GM21526 (cell line): ENCODE data around the gene ZFPM1.

Experiments
- ATAC-seq: cut with Tn5 transposase; IDR thresholded peaks from one replicate; pipeline ENCODE4 v1.9.1; 2021; ENCODE audit warnings: moderate library complexity; ENCODE audit not compliant: unreplicated experiment, low FRiP score

ZFPM1 gene

DNA sequence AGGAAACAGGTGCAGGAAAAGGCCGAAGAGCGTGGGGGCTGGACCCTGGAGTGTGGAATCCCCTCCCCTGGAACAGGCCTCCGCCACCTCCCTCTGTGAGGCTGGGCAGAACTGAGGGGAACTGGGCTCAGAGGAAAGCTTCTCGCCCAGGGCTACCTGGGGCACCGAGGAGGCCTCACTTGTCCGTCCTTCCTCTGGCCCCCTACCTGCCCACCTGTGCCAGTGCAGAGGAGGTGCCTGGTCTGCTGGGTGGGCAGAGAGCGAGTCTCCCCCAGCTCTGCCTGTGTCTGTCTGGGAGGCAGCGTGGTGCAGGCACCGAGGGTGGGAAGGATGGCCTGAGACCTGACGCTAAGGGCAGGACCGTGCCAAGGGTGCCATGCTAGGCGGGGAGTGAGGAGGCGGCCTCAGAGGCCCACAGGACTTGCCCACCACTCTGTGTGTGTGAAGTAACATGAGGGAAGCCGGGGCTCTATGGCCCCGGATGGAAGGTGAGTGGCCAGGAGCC, 42.2 kb downstream of the ZFPM1 start:
- no peak for ATAC-seq

- ATAC-seq: no peak
Measured at GRCh38 chr16:88497561-88498462, 44.7 kb downstream of the ZFPM1 start.

DNA sequence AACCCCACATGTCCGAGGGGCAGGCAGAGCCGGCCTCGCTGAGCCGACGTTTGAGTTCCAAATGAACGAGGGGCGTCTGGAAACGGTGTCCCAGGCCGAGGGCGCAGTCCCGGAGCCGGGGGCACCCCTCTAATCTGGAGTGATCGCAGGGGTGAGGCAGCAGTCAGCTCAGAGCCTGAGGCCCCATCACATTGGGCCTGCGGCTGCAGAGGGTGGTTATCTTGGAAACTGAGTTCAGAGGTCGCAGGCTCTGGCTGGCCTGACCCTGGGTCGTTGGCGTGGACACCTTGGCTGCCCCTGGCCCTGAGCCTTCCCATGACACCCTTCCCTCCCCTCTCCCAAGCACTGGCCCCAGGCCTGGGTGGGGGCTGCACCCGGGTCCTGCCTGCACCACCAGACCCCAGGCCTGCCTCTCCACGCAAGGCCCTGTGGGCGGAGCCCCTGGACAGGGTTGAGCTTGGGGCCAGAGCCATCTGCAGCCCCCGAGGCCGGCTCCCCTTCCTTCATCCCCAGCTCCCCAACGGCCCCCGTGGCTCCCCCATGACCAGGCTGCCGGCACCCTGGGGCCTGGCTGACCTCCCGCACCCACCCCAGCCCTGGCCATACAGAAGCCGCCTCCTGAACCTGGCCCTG, 45.6 kb downstream of the ZFPM1 start:
- no peak for ATAC-seq

DNA sequence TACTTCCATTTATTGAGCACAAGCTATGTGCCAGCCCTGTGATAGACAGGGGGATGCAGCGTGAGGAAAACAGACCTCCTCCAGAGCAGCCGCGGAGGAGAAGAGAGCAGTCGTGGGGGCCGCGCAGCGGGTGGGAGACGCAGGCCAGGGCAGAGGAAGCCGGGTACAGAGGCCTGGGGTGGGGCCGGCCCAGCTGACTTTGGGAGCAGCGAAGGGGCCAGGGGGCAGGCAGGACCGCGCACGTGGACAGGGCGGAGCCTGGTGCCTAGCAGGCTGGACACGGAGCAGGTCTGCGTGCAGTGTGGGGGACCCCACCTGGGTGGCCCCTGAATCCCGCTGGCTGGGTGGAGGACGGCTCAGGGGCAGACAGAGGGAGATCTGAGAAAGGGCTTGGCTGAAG, 46.2 kb downstream of the ZFPM1 start:
- ATAC-seq: no peak

- no peak for ATAC-seq
Measured at GRCh38 chr16:88499836-88500251, 46.8 kb downstream of the ZFPM1 start.

DNA sequence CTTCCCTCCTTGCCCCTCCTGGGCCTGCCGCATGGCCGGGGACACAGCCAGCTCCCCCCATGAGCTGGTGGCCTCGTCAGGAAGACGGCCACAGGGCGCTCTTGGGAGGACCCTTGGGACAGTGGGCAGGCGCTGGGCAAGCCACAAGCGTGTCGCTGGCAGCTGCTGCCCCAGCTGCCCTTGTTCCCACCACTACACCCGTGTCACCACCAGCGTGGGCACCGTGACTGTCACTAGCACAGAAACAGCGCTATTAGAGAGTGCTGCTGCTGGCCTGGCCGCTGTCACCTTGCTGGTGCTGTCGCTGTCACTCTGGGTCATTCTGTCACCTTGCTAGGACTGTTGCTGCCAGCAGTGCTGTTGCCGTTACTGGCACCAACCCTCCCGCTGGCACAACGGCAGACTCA, 47.2 kb downstream of the ZFPM1 start:
- ATAC-seq: no peak

- no peak for ATAC-seq
Measured at GRCh38 chr16:88502371-88502770, 49.3 kb downstream of the ZFPM1 start.

- no peak for ATAC-seq
Measured at GRCh38 chr16:88502776-88503280, 49.7 kb downstream of the ZFPM1 start.

DNA sequence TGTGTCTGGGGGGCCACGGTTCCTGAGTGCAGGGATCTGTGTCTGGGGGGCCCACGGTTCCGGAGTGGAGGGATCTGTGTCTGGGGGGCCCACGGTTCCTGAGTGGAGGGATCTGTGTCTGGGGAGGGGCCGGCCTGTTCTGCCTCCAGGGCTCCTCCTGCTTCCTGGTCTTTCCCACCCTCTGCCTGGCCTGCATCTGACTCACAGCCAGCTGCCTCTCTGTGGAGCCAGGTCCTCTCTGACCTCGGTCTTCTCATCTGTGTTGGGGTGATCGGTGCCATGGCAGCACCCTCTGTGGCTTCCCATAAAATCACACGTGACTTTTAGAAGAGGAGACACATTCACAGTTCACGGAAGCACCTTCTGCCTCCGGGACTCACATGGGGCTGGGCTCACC, 50.3 kb downstream of the ZFPM1 start:
- no peak for ATAC-seq

DNA sequence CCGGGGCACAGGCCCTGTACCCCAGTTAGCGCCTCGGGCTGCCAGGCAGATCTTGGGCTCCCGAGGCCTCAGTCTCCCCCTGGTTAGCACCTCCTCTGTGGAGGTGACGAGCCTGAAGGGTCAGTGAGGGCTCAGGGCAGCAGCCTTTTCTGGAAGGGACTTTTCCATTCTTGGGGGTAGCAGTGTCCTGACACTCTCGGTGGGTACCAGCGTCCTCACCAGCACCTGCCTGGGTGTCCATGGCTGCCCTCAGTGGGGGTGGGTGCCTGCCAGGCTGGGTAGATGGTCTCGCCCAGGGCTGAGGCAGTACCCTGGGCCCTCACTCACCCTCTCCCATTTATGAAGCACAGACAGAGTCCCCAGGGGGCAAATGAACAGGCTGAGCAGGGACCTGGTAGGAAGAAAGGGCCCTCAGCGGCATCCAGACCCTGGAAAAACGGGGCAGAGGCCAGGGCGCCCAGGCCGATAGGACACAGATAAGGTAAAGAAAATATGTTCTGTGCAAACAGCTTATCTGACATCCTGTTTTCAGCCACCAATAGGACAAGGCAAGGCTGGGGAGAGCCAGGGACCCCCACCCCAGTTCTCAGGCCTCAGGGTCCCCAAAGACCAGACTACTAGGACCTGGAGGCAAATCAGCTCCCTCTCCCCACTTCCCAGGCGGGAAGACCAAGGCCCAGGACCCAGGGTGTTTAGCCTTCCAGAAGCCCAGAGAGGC, 50.9 kb downstream of the ZFPM1 start:
- ATAC-seq: no peak

DNA sequence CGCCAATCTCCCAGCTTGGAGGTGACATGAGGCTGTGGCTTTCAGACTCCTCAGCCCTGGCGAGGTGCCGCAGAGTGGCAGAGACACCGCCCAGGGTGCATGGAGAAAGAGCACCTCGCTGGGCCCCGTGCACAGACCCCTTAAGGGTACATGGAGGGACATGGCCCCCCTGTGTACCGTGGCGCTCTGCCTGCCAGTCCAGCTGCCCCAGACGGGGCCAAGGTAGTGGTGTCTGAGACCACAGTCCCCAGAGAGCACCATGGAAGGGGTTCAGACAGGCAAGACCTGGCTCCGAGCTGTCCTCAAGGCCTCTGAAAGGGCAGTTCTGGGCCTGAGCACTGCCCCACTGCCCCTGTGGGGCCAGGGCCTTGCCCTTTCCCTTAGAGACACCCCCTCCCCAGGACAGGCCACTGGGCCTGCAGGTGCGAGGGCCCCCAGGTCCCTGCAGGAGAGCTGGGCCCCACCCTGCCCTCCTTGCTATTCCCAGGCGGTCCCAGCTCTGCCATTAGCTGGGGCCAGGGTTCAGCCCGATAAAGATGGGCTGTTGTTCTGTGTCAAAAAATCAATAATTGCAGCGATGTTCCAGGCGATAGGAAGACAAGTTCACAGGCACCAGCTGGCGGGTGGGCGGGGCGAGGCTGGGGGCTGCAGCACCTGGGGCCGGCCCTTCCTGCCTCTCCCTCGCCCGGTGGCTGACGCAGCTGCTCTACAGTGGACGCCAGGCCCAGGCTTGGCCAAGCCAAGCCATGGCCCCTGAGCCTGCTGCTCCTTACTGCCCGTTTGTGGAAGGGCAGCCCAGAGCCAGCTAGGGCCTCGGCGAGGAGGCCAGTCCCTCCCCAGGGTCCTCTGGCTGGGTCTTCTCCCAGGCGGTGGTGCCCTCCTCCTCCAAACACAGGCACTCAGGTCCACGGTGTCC, 51.7 kb downstream of the ZFPM1 start:
- ATAC-seq: no peak

DNA sequence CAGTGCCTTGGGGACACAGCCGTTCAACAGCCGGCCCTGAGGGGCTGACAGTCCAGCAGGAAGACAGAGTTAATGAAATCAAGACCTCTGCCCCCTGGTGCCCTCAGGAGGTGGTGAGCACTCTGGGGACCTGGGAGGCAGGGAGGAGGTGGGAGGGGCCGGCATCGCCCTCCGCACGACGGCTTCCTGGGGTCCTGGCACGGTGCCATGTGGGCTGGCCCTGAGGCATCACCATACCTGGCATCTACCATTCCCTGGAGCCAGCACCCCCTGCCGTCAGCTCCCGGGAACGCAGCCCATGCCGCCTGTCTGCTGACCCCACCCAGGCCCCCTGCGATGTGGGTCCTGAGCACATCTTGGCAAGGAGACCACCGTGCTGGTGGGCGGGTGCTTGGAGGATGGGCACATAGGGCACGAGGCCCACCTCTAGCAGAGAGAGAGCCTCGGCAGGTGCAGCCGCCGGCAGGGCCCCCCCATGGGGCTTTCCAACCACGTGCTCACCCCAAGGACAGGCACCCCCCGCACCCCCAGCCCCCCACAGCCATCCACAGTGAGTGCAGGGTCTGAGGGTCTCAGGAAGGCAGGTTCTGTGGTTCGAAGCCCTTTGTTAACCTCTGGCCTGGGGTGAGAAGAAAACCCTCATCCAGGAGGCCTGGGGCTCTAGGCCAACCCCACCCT, 52.5 kb downstream of the ZFPM1 start:
- no peak for ATAC-seq

DNA sequence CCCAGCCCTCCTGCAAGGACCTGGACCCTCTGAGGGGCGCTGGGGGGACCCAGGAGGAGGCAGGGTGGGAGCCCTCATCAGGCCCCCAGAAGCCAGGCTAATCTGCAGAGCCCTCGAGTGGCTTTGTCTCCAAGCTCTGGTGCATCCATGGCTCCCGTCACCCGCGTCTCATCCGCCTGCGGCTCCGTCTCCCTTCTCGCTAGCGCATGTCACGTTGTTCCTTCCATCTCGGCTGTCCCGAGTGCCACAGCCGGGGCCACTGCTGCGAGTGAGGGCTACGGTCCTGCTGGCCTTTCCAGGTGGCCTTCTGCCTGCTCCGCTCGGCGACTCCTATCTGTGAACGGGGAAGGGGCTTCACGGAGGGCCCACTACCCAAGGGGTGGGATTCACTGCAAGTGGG, 53.6 kb downstream of the ZFPM1 start:
- no peak for ATAC-seq

- no peak for ATAC-seq
Measured at GRCh38 chr16:88507231-88507743, 54.2 kb downstream of the ZFPM1 start.

- no peak for ATAC-seq
Measured at GRCh38 chr16:88508376-88508867, 55.3 kb downstream of the ZFPM1 start.

- no peak for ATAC-seq
Measured at GRCh38 chr16:88508868-88509748, 56.0 kb downstream of the ZFPM1 start.

DNA sequence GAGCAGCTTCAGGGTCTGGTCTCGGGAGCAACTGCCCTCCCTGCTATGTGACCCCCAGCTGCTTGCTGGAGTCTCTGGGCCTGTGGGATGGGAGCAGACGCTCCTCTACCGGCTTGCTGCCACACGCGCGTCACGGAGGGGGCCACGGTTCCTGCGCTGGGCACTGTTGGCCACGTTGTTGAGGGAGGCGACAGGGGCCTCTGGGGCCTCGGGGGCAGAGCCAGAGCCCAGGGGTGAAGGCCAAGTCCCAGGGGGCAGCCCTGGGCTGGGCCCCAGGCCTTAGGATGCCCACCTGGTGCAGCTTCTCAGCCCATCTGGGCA, 56.6 kb downstream of the ZFPM1 start:
- ATAC-seq: no peak
